ENCODE results near the gene MYO5B.

DNA sequence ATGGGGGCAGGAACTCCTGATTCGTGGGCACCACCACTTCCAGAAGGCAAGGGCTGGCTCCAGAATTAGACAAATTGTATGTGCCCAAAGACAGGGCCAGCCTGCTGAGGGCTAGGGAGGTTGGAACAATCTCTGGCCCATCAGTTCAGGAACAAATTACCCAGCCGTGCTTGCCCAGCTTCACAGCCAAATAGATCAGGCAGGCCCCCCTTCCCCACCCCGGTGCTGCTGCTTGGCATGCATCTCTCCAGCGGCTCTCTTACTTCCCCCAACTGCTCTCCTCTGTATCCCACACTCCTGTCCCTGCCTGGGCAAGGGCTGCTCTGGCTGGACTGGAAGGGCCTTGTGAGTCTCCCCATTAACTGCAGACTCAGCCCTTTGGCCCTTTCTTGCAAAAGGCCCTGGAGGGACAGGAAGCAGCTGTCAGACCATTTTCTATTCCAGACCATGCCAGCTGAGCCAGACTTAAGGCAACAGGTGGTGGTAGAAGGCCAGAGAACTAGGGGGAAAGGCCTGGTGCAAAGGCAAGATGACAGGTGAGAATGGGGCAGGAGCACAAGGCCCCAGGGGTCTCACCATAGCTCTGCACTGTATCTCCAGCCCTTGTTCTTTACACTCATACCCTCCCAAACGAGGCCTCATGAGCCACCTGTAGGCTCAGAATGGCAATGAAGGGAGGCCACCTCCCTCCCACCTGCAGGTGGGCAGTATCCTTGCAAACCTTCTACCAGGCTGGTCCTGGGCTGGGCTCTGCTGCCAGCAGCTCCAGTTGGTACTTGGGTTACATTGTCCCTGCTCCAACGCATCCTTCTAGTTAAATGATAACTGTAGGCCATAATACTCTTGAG, 350.9 kb downstream of the MYO5B start:
- TF ChIP-seq, protein P1, sequence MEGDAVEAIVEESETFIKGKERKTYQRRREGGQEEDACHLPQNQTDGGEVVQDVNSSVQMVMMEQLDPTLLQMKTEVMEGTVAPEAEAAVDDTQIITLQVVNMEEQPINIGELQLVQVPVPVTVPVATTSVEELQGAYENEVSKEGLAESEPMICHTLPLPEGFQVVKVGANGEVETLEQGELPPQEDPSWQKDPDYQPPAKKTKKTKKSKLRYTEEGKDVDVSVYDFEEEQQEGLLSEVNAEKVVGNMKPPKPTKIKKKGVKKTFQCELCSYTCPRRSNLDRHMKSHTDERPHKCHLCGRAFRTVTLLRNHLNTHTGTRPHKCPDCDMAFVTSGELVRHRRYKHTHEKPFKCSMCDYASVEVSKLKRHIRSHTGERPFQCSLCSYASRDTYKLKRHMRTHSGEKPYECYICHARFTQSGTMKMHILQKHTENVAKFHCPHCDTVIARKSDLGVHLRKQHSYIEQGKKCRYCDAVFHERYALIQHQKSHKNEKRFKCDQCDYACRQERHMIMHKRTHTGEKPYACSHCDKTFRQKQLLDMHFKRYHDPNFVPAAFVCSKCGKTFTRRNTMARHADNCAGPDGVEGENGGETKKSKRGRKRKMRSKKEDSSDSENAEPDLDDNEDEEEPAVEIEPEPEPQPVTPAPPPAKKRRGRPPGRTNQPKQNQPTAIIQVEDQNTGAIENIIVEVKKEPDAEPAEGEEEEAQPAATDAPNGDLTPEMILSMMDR (IDR thresholded peaks at IDR 0.05): no peak
- TF ChIP-seq POLR2A (IDR thresholded peaks at IDR 0.05): no peak

Measured in lower leg skin (tissue), 3 donors.